CD14-positive monocyte (primary cell): ENCODE data around the gene WDR18. TPM values are rescaled to one million over a fixed set of nuclear protein-coding genes. Genes with fewer than 3 reads are reported as not detected.

ENCODE experiments used
- DNase-seq, 3 donors: peaks; one replicate each; pipeline ENCODE4 v3.0.0-alpha.2; 2011 to 2022
- H2AFZ ChIP-seq: 2 replicates; pipeline ENCODE4 v1.6.0; 2012; ENCODE audit warnings: mild to moderate bottlenecking, low read depth, low read length, inconsistent platforms; ENCODE audit not compliant: insufficient read depth, poor library complexity, severe bottlenecking
- H3K27ac ChIP-seq, 2 donors: 1 replicate in 1 of 2; 2 replicates in 1 of 2; pipeline ENCODE4 v1.5.1; 2012 to 2013; ENCODE audit warnings: low read length in 2 of 2, control low read depth in 1 of 2, inconsistent platforms in 1 of 2, low read depth in 1 of 2, mild to moderate bottlenecking in 1 of 2
- H3K27me3 ChIP-seq, 2 donors: one replicate each; pipeline versions ENCODE4 v1.6.0 to v1.6.1; 2011 to 2013; ENCODE audit warnings: low read length in 2 of 2; ENCODE audit not compliant: control insufficient read depth in 2 of 2, insufficient read depth in 2 of 2
- H3K36me3 ChIP-seq, 2 donors: replicated peaks in 1 of 2; 1 replicate in 1 of 2; 2 replicates in 1 of 2; pipeline versions ENCODE4 v1.5.1 to v1.6.1; 2012 to 2013; ENCODE audit warnings: low read length in 2 of 2, control low read depth in 1 of 2, inconsistent platforms in 1 of 2, mild to moderate bottlenecking in 1 of 2; ENCODE audit not compliant: insufficient read depth in 2 of 2, control insufficient read depth in 1 of 2
- H3K4me1 ChIP-seq, 2 donors: 1 replicate in 1 of 2; 2 replicates in 1 of 2; pipeline versions ENCODE4 v1.5.1 to v1.6.1; 2012 to 2013; ENCODE audit warnings: low read length in 2 of 2, control low read depth in 1 of 2, inconsistent platforms in 1 of 2, mild to moderate bottlenecking in 1 of 2, moderate library complexity in 1 of 2; ENCODE audit not compliant: insufficient read depth in 2 of 2, control insufficient read depth in 1 of 2
- H3K4me2 ChIP-seq: replicated peaks from 2 replicates; pipeline ENCODE3; 2012; ENCODE audit warnings: low read length, moderate library complexity, mild to moderate bottlenecking; ENCODE audit not compliant: poor library complexity, severe bottlenecking; ENCODE audit errors: extremely low read depth
- H3K4me3 ChIP-seq, 3 experiments: fragments of 200-600 bp in 1 of 3; sonication (generic) in 1 of 3; replicated peaks in 1 of 3; 1 replicate in 2 of 3; 2 replicates in 1 of 3; pipeline ENCODE4 v1.5.1; 2011 to 2013; ENCODE audit warnings: low read length in 3 of 3, mild to moderate bottlenecking in 3 of 3, control low read depth in 2 of 3, low read depth in 2 of 3, inconsistent platforms in 1 of 3, moderate library complexity in 1 of 3
- H3K79me2 ChIP-seq: 2 replicates; pipeline ENCODE4 v1.6.0; 2012; ENCODE audit warnings: mild to moderate bottlenecking, control low read depth, inconsistent platforms, low read length, moderate library complexity; ENCODE audit not compliant: insufficient read depth
- H3K9ac ChIP-seq: 2 replicates; pipeline ENCODE4 v1.6.0; 2017; ENCODE audit warnings: low read length, mild to moderate bottlenecking; ENCODE audit not compliant: insufficient read depth, poor library complexity, severe bottlenecking
- H3K9me3 ChIP-seq, 2 donors: replicated peaks in 1 of 2; 1 replicate in 1 of 2; 2 replicates in 1 of 2; pipeline versions ENCODE4 v1.5.1 to v1.6.1; 2012 to 2013; ENCODE audit warnings: low read length in 2 of 2, control low read depth in 1 of 2; ENCODE audit not compliant: control insufficient read depth in 1 of 2, insufficient read depth in 1 of 2
- H4K20me1 ChIP-seq: 2 replicates; pipeline ENCODE4 v1.6.0; 2012; ENCODE audit warnings: mild to moderate bottlenecking, low read length, control low read depth, moderate library complexity; ENCODE audit not compliant: insufficient read depth
- H3K27ac Mint-ChIP-seq, 7 donors: one replicate each; pipeline ENCODE4 v1.8.0; 2020; ENCODE audit warnings: mild to moderate bottlenecking in 7 of 7, mixed read lengths in 7 of 7, moderate library complexity in 6 of 7, inconsistent platforms in 2 of 7
- H3K27me3 Mint-ChIP-seq, 3 donors: one replicate each; pipeline ENCODE4 v1.8.0; 2021 to 2022; ENCODE audit warnings: low read depth in 3 of 3, mild to moderate bottlenecking in 3 of 3, mixed read lengths in 3 of 3, moderate library complexity in 3 of 3, inconsistent platforms in 1 of 3
- H3K36me3 Mint-ChIP-seq, 2 donors: one replicate each; pipeline ENCODE4 v1.8.0; 2020; ENCODE audit warnings: mixed read lengths in 2 of 2, inconsistent platforms in 1 of 2, mild to moderate bottlenecking in 1 of 2
- H3K4me1 Mint-ChIP-seq: one replicate; pipeline ENCODE4 v1.8.0; 2020; ENCODE audit warnings: mild to moderate bottlenecking, mixed read lengths
- H3K4me3 Mint-ChIP-seq, 2 donors: one replicate each; pipeline ENCODE4 v1.8.0; 2020; ENCODE audit warnings: mild to moderate bottlenecking in 2 of 2, mixed read lengths in 2 of 2, moderate library complexity in 1 of 2
- H3K9me3 Mint-ChIP-seq, 7 donors: one replicate each; pipeline ENCODE4 v1.8.0; 2020 to 2022; ENCODE audit warnings: mixed read lengths in 7 of 7, mild to moderate bottlenecking in 6 of 7, moderate library complexity in 6 of 7, inconsistent platforms in 2 of 7
- CTCF ChIP-seq: fragments of 200-600 bp; IDR thresholded peaks from one replicate; pipeline ENCODE4 v1.8.0; 2022; ENCODE audit warnings: antibody characterized with exemption, mild to moderate bottlenecking
- WGBS: methylation state at CpG from one replicate; pipeline ENCODE4 v1.1.5; 2013; ENCODE audit warnings: missing lambda C conversion rate; ENCODE audit not compliant: insufficient coverage; 5-methylcytosine and 5-hydroxymethylcytosine counted together
- intact Hi-C, 2 donors: fragments of 100-400 bp; cut with micrococcal nuclease; formaldehyde crosslinking; loops; one replicate each; pipeline versions ENCODE4 v1.15.0 to v1.15.1; 2023
- polyA plus RNA-seq, 3 donors: library from polyadenylated mRNA; depleted of rRNA in 1 of 3; unstranded in 2 of 3; stranded (reverse) in 1 of 3; fragments of 300-500 nt in 2 of 3; fragments of >200 nt in 1 of 3; fragmentation: Illumina TruSeq in 2 of 3; gene quantifications; 1 replicate in 2 of 3; 2 replicates in 1 of 3; pipeline ENCODE4 v1.2.3, GENCODE V29; 2012 to 2021

Gene WDR18
- polyA plus RNA-seq, 3 donors, result 21.3 to 52.7 (median 49.9) TPM

GRCh38 chr19:1041272-1041834 is 57.2 kb downstream of the WDR18 start:
- peaks cover 49 to 55% of the 10 kb centered on the region in 2 donors for H3K4me1 ChIP-seq
- H3K4me3 ChIP-seq, result peak overlapping the region; percentile 51 to 92 (median 73)
- no peaks in the 10 kb centered on the region for H3K9me3 ChIP-seq
- H3K36me3 ChIP-seq, result peaks cover 31 to 37% of the 10 kb centered on the region in 2 donors
- intact Hi-C loops, result loop anchor here in 1 of 2 donors (2.0 to 5.0 kb wide), 2 partner anchors 21 to 36 kb away; partner anchors contain the start of genes RNU6-2 and TMEM259
- peak overlapping the region; percentile 55 for H2AFZ ChIP-seq
- H4K20me1 ChIP-seq, result peaks cover 33% of the 10 kb centered on the region
- peaks cover 0 to 1% (median 1%) of the 10 kb centered on the region in 3 donors for H3K27me3 Mint-ChIP-seq
- H3K4me1 Mint-ChIP-seq, result peaks cover 49% of the 10 kb centered on the region
- peak overlapping the region in 5 of 7 donors; percentile 10 to 97 (median 84) for H3K27ac Mint-ChIP-seq
- peaks cover 29 to 46% of the 10 kb centered on the region in 2 donors for H3K36me3 Mint-ChIP-seq
- peak overlapping the region; percentile 29 for H3K9ac ChIP-seq
- no peaks in the 10 kb centered on the region for H3K27me3 ChIP-seq
- H3K4me2 ChIP-seq, result peak overlapping the region; percentile 87
- peak overlapping the region; percentile 89 to 98 for H3K4me3 Mint-ChIP-seq
- H3K79me2 ChIP-seq, result peaks cover 34% of the 10 kb centered on the region
- peak overlapping the region in 1 of 2 donors; percentile 79 for H3K27ac ChIP-seq
- 54% methylated on average over 23 of the region's 26 CpGs for WGBS
- peaks cover 0 to 4% (median 0%) of the 10 kb centered on the region in 7 donors for H3K9me3 Mint-ChIP-seq
- no peak for DNase-seq
- TF ChIP-seq CTCF, result no peak

GRCh38 chr19:1041835-1042685 is 57.9 kb downstream of the WDR18 start:
- Histone ChIP-seq H3K9me3 (no peaks in the 10 kb centered on the region), H3K27ac (no peak overlapping the region), H3K4me1 (peaks cover 46 to 58% of the 10 kb centered on the region in 2 donors), H3K79me2 (peaks cover 32% of the 10 kb centered on the region), H2AFZ (no peak overlapping the region), H3K4me2 (peak overlapping the region; percentile 87), H3K4me3 (no peak overlapping the region), H3K9ac (no peak overlapping the region), H3K36me3 (peaks cover 34 to 42% of the 10 kb centered on the region in 2 donors), H3K27me3 (no peaks in the 10 kb centered on the region), H4K20me1 (peaks cover 37% of the 10 kb centered on the region)
- no peak overlapping the region for H3K27ac Mint-ChIP-seq
- intact Hi-C loops, result loop anchor here in 1 of 2 donors (2.0 to 5.0 kb wide), 2 partner anchors 21 to 35 kb away; partner anchors contain the start of genes RNU6-2 and TMEM259
- peaks cover 28 to 40% of the 10 kb centered on the region in 2 donors for H3K36me3 Mint-ChIP-seq
- peaks cover 43% of the 10 kb centered on the region for H3K4me1 Mint-ChIP-seq
- peaks cover 0 to 1% (median 1%) of the 10 kb centered on the region in 3 donors for H3K27me3 Mint-ChIP-seq
- 92% methylated on average over 43 of the region's 43 CpGs for WGBS
- peaks cover 0 to 4% (median 0%) of the 10 kb centered on the region in 7 donors for H3K9me3 Mint-ChIP-seq
- no peak overlapping the region for H3K4me3 Mint-ChIP-seq
- DNase-seq, result no peak
- TF ChIP-seq CTCF, result no peak
